DLD1 (cell line): Measurements from ENCODE around the gene INTS11.

Source experiments
- in situ Hi-C: cut with HindIII; loops from 2 replicates; pipeline ENCODE4 v1.10.0; 2017; ENCODE audit warnings: low sequenced_read_pairs

The INTS11 gene

DNA sequence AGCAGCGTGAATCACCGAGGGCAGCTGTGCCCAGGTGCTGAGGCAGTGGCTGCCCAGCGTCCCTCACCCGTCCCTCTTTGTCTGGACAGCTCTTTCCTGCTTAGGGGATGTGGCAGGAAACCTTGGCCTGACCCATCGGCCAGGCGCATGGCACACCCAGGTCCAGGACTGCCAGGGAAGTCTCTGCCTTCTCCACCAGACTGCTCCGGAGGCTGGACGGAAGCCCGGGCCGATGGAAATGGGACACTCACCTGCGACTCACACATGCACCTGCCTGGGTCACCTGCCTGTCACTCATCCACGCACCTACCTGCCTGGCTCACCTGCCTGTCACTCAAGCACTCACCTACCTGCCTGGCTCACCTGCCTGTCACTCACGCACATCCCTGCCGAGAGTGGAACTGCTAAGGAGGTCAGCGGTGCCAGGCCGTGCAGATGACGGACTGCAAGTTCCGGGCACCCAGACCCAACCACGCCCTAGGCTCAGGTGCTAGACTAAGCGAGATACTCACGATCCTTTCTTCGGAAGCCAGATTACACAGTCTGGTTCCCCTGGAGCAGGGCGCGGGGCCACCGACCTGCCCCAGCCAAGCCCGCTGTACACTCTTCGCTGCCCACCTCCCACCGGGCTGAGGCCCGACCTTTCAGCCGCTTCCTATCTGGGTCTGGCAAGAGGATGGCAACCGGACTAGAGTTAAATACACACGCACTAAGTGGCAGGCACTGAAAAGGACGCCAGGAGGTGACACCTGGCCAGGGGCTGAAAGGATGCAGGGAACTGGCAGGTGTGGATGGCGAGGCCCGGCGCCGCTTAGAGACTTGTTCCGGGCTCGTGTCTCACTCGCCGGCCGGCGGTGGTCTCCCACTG is 51.9 kb downstream of the INTS11 start:
- in situ Hi-C loops = no loop called here

- in situ Hi-C loops = no loop called here
Observed at GRCh38 chr1:1270813-1271212, 53.6 kb downstream of the INTS11 start.

DNA sequence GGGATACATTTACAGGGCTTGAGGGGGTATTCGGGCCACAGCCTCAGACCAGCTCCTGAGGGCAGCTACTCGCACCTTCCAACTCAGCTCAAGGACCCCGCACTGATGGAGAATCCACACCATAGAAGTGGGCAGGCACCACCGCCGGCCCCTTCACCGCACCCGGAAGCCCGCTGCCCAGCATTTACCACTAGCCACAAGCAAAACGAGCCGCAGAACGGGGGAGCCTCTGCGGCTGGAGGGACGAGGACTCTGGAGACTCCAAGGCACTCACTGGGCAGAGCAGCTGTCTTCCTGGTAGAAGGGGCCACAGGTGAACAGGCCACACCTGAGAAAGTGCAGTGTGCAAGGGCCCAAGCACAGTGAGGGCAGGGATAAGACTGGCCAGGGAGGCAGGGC is 56.2 kb downstream of the INTS11 start:
- in situ Hi-C loops = no loop called here

GRCh38 chr1:1267488-1268283 is 56.8 kb downstream of the INTS11 start:
- in situ Hi-C loops = no loop called here

DNA sequence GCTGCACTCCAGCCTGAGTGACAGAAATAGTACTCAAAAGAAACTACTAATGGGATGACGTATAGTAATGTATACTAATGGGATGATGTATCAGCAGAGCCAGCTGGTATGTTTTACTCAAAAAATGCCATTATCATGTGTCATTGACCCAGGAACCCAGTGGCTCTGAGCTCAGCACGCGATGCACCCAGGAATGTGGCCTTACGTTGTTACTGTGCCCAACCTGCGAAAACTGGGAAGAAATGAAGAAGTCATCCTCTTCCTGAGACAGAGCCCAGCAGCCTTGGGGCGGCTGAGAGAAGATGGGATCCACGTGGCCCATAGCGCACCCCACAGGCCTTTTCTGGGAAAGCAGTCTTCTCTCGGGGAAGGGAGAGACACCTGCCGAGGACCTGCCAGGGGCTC is 59.6 kb downstream of the INTS11 start:
- in situ Hi-C loops = no loop called here

GRCh38 chr1:1264026-1264425 is 60.4 kb downstream of the INTS11 start:
- in situ Hi-C loops = no loop called here

DNA sequence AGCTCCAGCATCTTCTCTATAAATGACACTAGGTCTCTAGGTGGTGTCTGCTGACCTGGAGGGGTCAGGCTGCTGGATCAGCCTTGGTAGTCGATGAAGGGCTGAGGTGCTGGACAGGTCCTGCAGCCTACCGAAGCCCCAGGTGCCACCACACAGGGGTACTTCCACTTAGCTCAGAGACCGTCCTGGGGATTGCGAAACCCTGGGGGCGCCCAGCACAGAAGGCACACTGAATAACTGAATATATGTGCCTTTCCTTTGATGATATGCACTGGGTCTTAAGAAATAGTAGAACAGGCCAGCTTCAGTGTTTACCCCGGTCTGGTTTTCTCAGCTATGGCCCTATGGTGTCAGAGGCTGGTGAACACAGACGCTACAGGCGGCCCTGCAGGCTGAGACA is 61.7 kb downstream of the INTS11 start:
- in situ Hi-C loops = no loop called here

DNA sequence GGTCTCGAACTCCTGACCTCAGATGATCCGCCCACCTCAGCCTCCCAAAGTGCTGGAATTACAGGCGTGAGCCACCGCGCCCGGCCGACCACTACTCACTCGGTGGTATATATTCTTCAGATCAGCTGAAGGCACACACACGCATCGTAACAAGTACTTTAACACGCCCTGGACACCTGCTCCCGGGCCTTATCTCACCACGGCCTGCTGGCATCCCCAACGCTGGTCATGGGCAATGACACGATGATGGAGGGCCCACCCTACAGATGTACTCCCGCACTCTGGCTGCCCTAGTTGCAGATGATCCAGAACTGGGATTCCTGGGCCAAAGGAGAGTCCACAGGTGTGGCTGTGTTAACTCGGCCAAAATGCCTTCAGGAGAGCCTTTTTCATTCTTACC is 62.4 kb downstream of the INTS11 start:
- in situ Hi-C loops = no loop called here
